HepG2 (cell line): ENCODE measurements around the gene HMMR. TPM values are rescaled to one million over a fixed set of nuclear protein-coding genes. Genes with fewer than 3 reads are reported as not detected.

Experiments used
- CSRNP1 ChIP-seq: sonication (generic); formaldehyde crosslinking; IDR thresholded peaks from 2 replicates; pipeline ENCODE4 v1.8.1; 2023; ENCODE audit warnings: mild to moderate bottlenecking, missing genetic modification reagents
- FOXP4 ChIP-seq: sonication (generic); formaldehyde crosslinking; IDR thresholded peaks from 2 replicates; pipeline ENCODE4 v1.4.0; 2020; ENCODE audit warnings: missing genetic modification reagents
- GRHL1 ChIP-seq: sonication (generic); formaldehyde crosslinking; conservative IDR thresholded peaks from 2 replicates; pipeline ENCODE4 v1.8.0; 2022; ENCODE audit warnings: missing genetic modification reagents
- HDAC1 ChIP-seq: sonication (generic); formaldehyde crosslinking; IDR thresholded peaks from 2 replicates; pipeline ENCODE4 v1.5.1; 2020; ENCODE audit warnings: mild to moderate bottlenecking, missing genetic modification reagents
- MZF1 ChIP-seq: sonication (generic); formaldehyde crosslinking; IDR thresholded peaks from 2 replicates; pipeline ENCODE4 v1.8.1; 2023; ENCODE audit warnings: mild to moderate bottlenecking, missing genetic modification reagents, borderline replicate concordance
- NCOA2 ChIP-seq: sonication (generic); formaldehyde crosslinking; IDR thresholded peaks from 2 replicates; pipeline ENCODE4 v1.8.0; 2022; ENCODE audit warnings: inconsistent platforms
- PATZ1 ChIP-seq: sonication (generic); formaldehyde crosslinking; IDR thresholded peaks from 2 replicates; pipeline ENCODE4 v1.4.0; 2020; ENCODE audit warnings: missing genetic modification reagents
- THAP9 ChIP-seq: sonication (generic); formaldehyde crosslinking; IDR thresholded peaks from 2 replicates; pipeline ENCODE4; 2020; ENCODE audit warnings: missing genetic modification reagents, mild to moderate bottlenecking, borderline replicate concordance
- ZNF646 ChIP-seq: sonication (generic); formaldehyde crosslinking; IDR thresholded peaks from 2 replicates; pipeline ENCODE4 v1.9.0; 2021; ENCODE audit warnings: mild to moderate bottlenecking, missing genetic modification reagents
- ZNF768 ChIP-seq: sonication (generic); formaldehyde crosslinking; IDR thresholded peaks from 2 replicates; pipeline ENCODE4 v1.4.0; 2020; ENCODE audit warnings: missing genetic modification reagents
- polyA plus RNA-seq, 8 experiments: library from polyadenylated mRNA; depleted of rRNA in 3 of 8; stranded (reverse) in 7 of 8; unstranded in 1 of 8; fragments of >200 nt; fragmentation: Illumina TruSeq in 4 of 8; extraction: Trizol in 4 of 8; gene quantifications; 2 replicates each; pipeline versions ENCODE4 v1.2.1 to v1.2.3, GENCODE V29; 2011 to 2016; ENCODE audit warnings: low read depth in 4 of 8, missing spikeins in 1 of 8, mixed read lengths in 1 of 8; ENCODE audit not compliant: insufficient read depth in 1 of 8
- total RNA-seq, 5 experiments: library from RNA; depleted of rRNA; stranded (reverse); fragments of >200 nt; fragmentation: Illumina TruSeq; extraction: Trizol; gene quantifications; 2 replicates each; pipeline ENCODE4 v1.2.3, GENCODE V29; 2016; ENCODE audit warnings: low read depth in 1 of 5

Gene HMMR
- total and polyA plus RNA-seq, 2 of the 13 experiments (the other 11 are each of a cell fraction or from before 2014, with no cell fraction given): 8.5 to 48.3 TPM

GRCh38 chr5:163505368-163506094 is 45.1 kb downstream of the HMMR start, which contains the start of gene MAT2B (continued):
- TF ChIP-seq GRHL1 (CRISPR knock-in tag): no peak
- TF ChIP-seq THAP9 (CRISPR knock-in tag): peak; percentile 78; the same call in 1 of the 2 replicates
- peak; percentile 48; the same call in 1 of the 2 replicates for TF ChIP-seq FOXP4 (CRISPR knock-in tag)
- no peak for TF ChIP-seq NCOA2 (CRISPR knock-in tag)
- TF ChIP-seq PATZ1 (CRISPR knock-in tag): peak; percentile 75
- no peak for TF ChIP-seq ZNF646 (CRISPR knock-in tag)
- peak; percentile 76 for TF ChIP-seq HDAC1 (CRISPR knock-in tag)
- 0 out of 2 replicates have a peak, but pooled peaks have one; percentile 41 for TF ChIP-seq CSRNP1 (CRISPR knock-in tag)
- TF ChIP-seq ZNF768 (CRISPR knock-in tag): peak; percentile 48; the same call in 1 of the 2 replicates
- no peak for TF ChIP-seq MZF1 (CRISPR knock-in tag)
